Spinal cord (tissue), 10 donors: ENCODE data around the gene DNAJC1. TPM values are rescaled to one million over a fixed set of nuclear protein-coding genes. Genes with fewer than 3 reads are reported as not detected.
"Not testable (repeated sequence)": the region's sequence is repeated elsewhere in the genome, so short reads cannot be mapped to it uniquely, and the experiment has no call there.

Source experiments
- DNase-seq, 6 donors: peaks; one replicate each; pipeline versions ENCODE4 v3.0.0 to v3.0.0-alpha.2; 2013 to 2015; ENCODE audit warnings: low spot score in 6 of 6, low read depth in 4 of 6
- H3K27ac ChIP-seq: one replicate; pipeline ENCODE4 v1.5.1; 2013; ENCODE audit warnings: low read depth, low read length, control low read depth
- H3K27me3 ChIP-seq: one replicate; pipeline ENCODE4 v1.6.1; 2013; ENCODE audit warnings: low read length; ENCODE audit not compliant: control insufficient read depth, insufficient read depth
- H3K36me3 ChIP-seq: one replicate; pipeline ENCODE4 v1.6.1; 2013; ENCODE audit warnings: low read length; ENCODE audit not compliant: control insufficient read depth, insufficient read depth
- H3K4me1 ChIP-seq: one replicate; pipeline ENCODE4 v1.6.1; 2013; ENCODE audit warnings: low read length; ENCODE audit not compliant: control insufficient read depth, insufficient read depth
- H3K4me3 ChIP-seq: one replicate; pipeline ENCODE4 v1.5.1; 2013; ENCODE audit warnings: low read depth, low read length, control low read depth
- H3K9me3 ChIP-seq: one replicate; pipeline ENCODE4 v1.6.1; 2013; ENCODE audit warnings: low read length; ENCODE audit not compliant: control insufficient read depth, insufficient read depth
- WGBS: methylation state at CpG from one replicate; pipeline ENCODE4 v1.1.5; 2013; ENCODE audit warnings: missing lambda C conversion rate; ENCODE audit not compliant: insufficient coverage; 5-methylcytosine and 5-hydroxymethylcytosine counted together
- polyA plus RNA-seq, 2 donors: library from polyadenylated mRNA; unstranded; fragments of 120-200 nt; gene quantifications; one replicate each; pipeline ENCODE4 v1.2.1, GENCODE V29; 2013; ENCODE audit not compliant: insufficient read length in 2 of 2
- total RNA-seq, 2 donors: library from RNA; depleted of rRNA in 1 of 2; stranded (reverse); fragments of 120-200 nt in 1 of 2; fragments of >200 nt in 1 of 2; gene quantifications; one replicate each; pipeline versions ENCODE4 v1.2.3 to v1.2.4, GENCODE V29; 2013 to 2014
- donor health status: healthy.

Gene DNAJC1
- total and polyA plus RNA-seq, 4 donors = 15.6 to 39.0 (median 19.6) TPM

GRCh38 chr10:21858455-21858854, 145.1 kb downstream of the DNAJC1 start:
- DNase-seq = no peak
- Histone ChIP-seq H3K9me3 (no peaks in the 10 kb centered on the region), H3K27me3 (no peaks in the 10 kb centered on the region), H3K4me1 (no peaks in the 10 kb centered on the region), H3K4me3 (no peak overlapping the region), H3K36me3 (no peaks in the 10 kb centered on the region), H3K27ac (no peak overlapping the region)
- no CpG with 5 or more reads among the region's 2 CpGs for WGBS

GRCh38 chr10:21849607-21850006, 153.9 kb downstream of the DNAJC1 start:
- DNase-seq = no peak
- no peak overlapping the region for H3K27ac ChIP-seq
- H3K36me3 ChIP-seq = no peaks in the 10 kb centered on the region
- H3K4me3 ChIP-seq = no peak overlapping the region
- no CpG with 5 or more reads among the region's 1 CpG for WGBS
- no peaks in the 10 kb centered on the region for H3K9me3 ChIP-seq
- H3K27me3 ChIP-seq = no peaks in the 10 kb centered on the region
- no peaks in the 10 kb centered on the region for H3K4me1 ChIP-seq

- Histone ChIP-seq H3K36me3 (no peaks in the 10 kb centered on the region), H3K4me3 (no peak overlapping the region), H3K27me3 (no peaks in the 10 kb centered on the region), H3K27ac (no peak overlapping the region), H3K9me3 (no peaks in the 10 kb centered on the region), H3K4me1 (no peaks in the 10 kb centered on the region)
- no peak for DNase-seq
- WGBS = no CpG with 5 or more reads among the region's 1 CpG
Observed at GRCh38 chr10:21843645-21844044, 159.9 kb downstream of the DNAJC1 start.

- not testable (repeated sequence) for DNase-seq
- no CpG with 5 or more reads among the region's 2 CpGs for WGBS
Observed at GRCh38 chr10:21841273-21841672, 162.3 kb downstream of the DNAJC1 start.

GRCh38 chr10:21837487-21837886, 166.0 kb downstream of the DNAJC1 start:
- H3K4me1 ChIP-seq, H3K27me3 ChIP-seq, H3K9me3 ChIP-seq, H3K4me3 ChIP-seq, DNase-seq, H3K36me3 ChIP-seq, H3K27ac ChIP-seq: not testable (repeated sequence)
- 98% methylated on average over 9 of the region's 29 CpGs for WGBS

More at GRCh38 chr10:21841273-21841672, 162.3 kb downstream of the DNAJC1 start:
- not testable (repeated sequence) for H3K9me3 ChIP-seq, H3K36me3 ChIP-seq, H3K27me3 ChIP-seq, H3K27ac ChIP-seq, H3K4me1 ChIP-seq, H3K4me3 ChIP-seq

- WGBS = 81% methylated on average over 4 of the region's 10 CpGs
- H3K4me3 ChIP-seq, DNase-seq, H3K27ac ChIP-seq, H3K36me3 ChIP-seq, H3K27me3 ChIP-seq, H3K4me1 ChIP-seq, H3K9me3 ChIP-seq: not testable (repeated sequence)
Observed at GRCh38 chr10:21834574-21834973, 169.0 kb downstream of the DNAJC1 start.

GRCh38 chr10:21832821-21833130, 170.8 kb downstream of the DNAJC1 start:
- Histone ChIP-seq H3K9me3 (peaks cover 8% of the 10 kb centered on the region), H3K27ac (no peak overlapping the region), H3K27me3 (no peaks in the 10 kb centered on the region), H3K4me3 (no peak overlapping the region), H3K36me3 (no peaks in the 10 kb centered on the region), H3K4me1 (no peaks in the 10 kb centered on the region)
- no CpG with 5 or more reads among the region's 1 CpG for WGBS
- DNase-seq = no peak

GRCh38 chr10:21831986-21832820, 171.3 kb downstream of the DNAJC1 start:
- DNase-seq = no peak
- H3K9me3 ChIP-seq = peaks cover 9% of the 10 kb centered on the region
- WGBS = 100% methylated on average over 1 of the region's 2 CpGs

GRCh38 chr10:21830037-21830436, 173.5 kb downstream of the DNAJC1 start:
- H3K4me1 ChIP-seq = no peaks in the 10 kb centered on the region
- H3K27ac ChIP-seq = no peak overlapping the region
- no peak overlapping the region for H3K4me3 ChIP-seq
- no peaks in the 10 kb centered on the region for H3K27me3 ChIP-seq
- peaks cover 19% of the 10 kb centered on the region for H3K9me3 ChIP-seq
- no peak for DNase-seq
- no peaks in the 10 kb centered on the region for H3K36me3 ChIP-seq

More at GRCh38 chr10:21831986-21832820, 171.3 kb downstream of the DNAJC1 start:
- Histone ChIP-seq H3K27me3 (no peaks in the 10 kb centered on the region), H3K36me3 (no peaks in the 10 kb centered on the region), H3K27ac (no peak overlapping the region), H3K4me1 (no peaks in the 10 kb centered on the region), H3K4me3 (no peak overlapping the region)

GRCh38 chr10:21827308-21827707, 176.2 kb downstream of the DNAJC1 start:
- H3K36me3 ChIP-seq = no peaks in the 10 kb centered on the region
- H3K27ac ChIP-seq = no peak overlapping the region
- no peaks in the 10 kb centered on the region for H3K27me3 ChIP-seq
- no peak for DNase-seq
- no CpG with 5 or more reads among the region's 3 CpGs for WGBS
- no peaks in the 10 kb centered on the region for H3K4me1 ChIP-seq
- peaks cover 20% of the 10 kb centered on the region for H3K9me3 ChIP-seq
- H3K4me3 ChIP-seq = no peak overlapping the region
